NCI-H187 (cell line): ENCODE data around the gene SH3PXD2A.
"Not testable (repeated sequence)": the region's sequence is repeated elsewhere in the genome, so short reads cannot be mapped to it uniquely, and the experiment has no call there.

Experiments used
- DNase-seq, 2 experiments: peaks; one replicate each; lab custom pipeline; 2025; lab: John Stamatoyannopoulos, UW

The SH3PXD2A gene

GRCh38 chr10:103849880-103850571 lies 5.3 kb downstream of the SH3PXD2A start:
- DNase-seq, result no peak

DNA sequence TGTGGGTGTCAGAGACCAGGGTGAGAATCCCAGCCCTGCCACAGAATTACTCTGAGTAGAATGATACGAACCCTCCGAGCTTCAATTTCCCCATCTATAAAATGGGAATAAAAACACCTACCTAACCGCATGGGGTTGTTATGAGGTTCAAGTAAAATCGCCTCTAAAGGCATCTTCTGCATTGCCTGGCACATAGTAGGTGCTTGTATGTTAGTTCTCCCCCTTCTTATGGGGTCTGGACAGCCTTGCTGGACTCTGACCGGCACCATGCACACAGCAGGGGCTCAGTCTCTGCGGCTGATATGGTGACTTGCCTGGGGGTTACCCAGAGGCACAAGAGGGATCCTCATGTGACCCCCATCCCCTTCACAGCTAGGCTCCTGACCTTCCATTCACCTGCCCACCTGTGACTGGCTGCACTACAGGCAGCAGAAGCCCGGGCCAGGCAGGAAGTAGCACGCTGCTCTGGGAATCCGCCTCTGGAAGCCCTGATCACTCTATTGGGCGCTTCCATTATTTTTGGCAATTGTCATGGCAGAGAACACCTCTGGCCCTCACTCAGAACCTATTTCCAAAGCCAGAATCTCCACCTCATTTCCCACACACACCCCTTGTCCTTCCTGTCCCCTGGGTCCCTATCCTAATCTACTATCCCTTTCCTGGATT lies 6.0 kb downstream of the SH3PXD2A start:
- DNase-seq, result no peak

DNA sequence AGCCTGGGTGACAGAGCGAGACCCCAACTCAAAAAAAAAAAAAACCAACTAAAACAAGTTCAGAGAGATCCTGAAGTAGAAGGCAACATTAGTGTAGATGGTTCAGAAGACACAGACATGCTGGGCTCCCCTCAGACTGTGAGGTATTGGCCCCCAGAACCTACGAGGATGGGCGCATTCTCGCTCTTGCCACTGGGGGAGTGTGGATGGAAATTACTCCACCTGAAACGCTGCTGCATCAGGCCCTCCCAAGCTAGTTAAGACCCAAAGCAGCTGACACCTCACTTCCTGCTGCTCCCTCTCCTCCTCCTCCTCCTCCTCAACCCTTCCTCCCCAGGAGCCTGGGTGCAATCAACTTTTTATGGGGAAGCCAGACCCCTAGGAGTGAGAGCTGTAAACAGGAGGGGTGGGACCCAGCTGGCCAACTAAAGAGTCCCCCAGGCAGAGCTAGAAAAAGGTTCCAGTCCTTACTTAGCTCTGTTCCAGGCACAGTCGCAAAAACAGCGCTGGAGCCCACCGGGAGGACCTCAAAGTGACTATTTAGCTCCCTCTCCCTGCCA lies 7.4 kb downstream of the SH3PXD2A start:
- DNase-seq, result no peak

- DNase-seq, result no peak
These were observed 8.0 kb downstream of the SH3PXD2A start for GRCh38 chr10:103847346-103847745.

GRCh38 chr10:103845972-103846371 lies 9.4 kb downstream of the SH3PXD2A start:
- DNase-seq, result no peak

- DNase-seq, result not testable (repeated sequence)
These were observed 10.0 kb downstream of the SH3PXD2A start for GRCh38 chr10:103845346-103845745.

GRCh38 chr10:103843854-103844570 lies 11.4 kb downstream of the SH3PXD2A start:
- DNase-seq, result no peak

- no peak for DNase-seq
These were observed 12.3 kb downstream of the SH3PXD2A start for GRCh38 chr10:103843045-103843444.

- no peak for DNase-seq
These were observed 12.8 kb downstream of the SH3PXD2A start for GRCh38 chr10:103842605-103843004.

DNA sequence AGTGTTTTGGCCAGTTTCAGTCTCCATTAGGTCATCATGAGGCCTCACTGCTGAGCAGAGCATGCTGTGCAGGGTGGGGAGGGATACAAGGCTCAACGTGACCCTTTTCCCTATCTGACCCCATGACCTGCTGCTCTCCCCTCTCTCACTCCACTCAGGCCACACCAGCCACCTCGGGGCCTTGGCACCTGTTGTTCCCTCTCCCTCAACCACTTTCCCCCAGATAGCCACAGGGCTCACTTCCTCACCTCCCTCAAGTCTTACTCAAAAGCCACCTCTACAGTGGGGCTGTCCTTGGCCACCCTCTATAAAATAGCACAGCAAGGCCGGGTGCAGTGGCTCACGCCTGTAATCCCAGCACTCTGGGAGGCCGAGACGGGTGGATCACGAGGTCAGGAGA lies 13.9 kb downstream of the SH3PXD2A start:
- DNase-seq, result no peak

DNA sequence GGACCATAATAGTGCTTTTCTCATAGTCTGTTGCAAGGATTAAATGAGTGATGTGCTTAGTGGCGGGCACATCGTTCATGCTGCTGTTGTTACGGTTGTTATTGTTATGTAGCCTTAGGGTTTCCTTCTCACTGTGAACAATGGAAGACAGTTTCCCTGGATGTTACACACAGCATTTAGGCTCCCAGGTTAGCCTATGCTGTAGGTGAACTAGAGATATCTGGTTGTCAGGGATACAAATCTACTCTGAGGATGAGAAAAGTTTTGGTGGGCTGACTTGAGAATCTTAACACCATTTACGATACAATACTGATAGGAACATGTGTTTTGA lies 14.7 kb downstream of the SH3PXD2A start:
- no peak for DNase-seq

GRCh38 chr10:103839872-103840739 lies 15.3 kb downstream of the SH3PXD2A start:
- no peak for DNase-seq

DNA sequence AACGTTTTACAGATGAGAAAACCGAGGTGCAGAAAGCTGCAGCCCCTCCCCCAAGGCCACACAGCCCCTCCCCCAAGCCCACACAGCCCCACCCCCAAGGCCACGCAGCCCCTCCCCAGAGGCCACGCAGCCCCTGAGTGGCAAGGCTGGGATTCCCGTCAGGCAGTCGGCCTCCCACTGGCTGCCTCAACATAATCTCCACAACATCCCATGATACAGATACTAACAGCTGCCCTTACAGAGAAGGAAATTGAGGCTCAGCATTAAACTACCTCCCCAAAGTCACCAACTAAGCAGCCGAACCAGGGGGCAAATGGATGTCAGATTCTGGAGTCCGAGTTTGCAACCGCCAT lies 15.9 kb downstream of the SH3PXD2A start:
- DNase-seq, result no peak

DNA sequence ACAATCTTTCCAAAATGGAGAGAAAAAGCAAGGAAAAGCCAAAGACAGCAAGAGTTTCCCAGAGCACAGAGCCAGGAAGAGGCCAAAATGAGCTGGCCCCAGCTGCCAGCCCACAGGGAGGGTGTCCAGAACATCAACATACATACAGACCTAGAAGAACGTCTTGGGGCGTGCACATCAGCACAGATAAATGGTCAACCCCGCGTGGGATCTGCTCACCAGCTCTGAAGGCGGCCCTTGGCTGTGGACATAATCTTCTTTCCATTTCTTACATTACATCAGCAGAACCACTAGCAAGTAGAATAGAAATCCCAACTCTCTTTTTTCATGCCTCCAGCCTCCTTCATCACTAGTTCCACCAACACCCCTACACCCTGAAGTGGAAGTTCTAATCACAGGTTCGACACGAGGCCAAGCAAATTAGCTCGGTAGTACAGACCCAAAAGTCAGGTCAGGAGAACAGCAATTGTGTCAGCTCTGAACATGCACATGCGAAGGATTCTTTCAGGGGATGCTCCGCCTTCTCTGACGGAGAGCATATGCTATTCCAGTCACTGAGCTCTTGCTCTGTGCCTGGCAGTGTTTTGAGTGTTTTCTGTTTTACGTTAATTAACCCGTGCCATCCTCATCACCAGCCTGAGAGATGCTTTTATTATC lies 16.4 kb downstream of the SH3PXD2A start:
- no peak for DNase-seq

DNA sequence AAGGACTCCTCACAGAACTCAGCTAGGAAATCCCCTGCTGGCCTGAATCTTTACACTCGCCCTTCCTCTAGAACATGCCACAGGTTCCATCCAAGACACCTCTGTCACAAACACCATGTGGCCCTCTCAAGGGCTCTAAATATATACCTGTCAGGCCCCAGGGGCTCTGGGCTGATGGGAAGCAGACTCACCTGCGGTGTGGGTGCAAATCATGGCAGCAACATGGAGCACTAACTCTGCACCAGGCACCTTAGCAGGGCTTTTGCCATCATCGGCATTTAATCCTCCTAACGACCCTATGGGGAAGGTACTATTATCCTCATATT lies 17.3 kb downstream of the SH3PXD2A start:
- no peak for DNase-seq

GRCh38 chr10:103837370-103838069 lies 17.9 kb downstream of the SH3PXD2A start:
- DNase-seq, result no peak

- DNase-seq, result no peak
These were observed 18.5 kb downstream of the SH3PXD2A start for GRCh38 chr10:103836861-103837260.

DNA sequence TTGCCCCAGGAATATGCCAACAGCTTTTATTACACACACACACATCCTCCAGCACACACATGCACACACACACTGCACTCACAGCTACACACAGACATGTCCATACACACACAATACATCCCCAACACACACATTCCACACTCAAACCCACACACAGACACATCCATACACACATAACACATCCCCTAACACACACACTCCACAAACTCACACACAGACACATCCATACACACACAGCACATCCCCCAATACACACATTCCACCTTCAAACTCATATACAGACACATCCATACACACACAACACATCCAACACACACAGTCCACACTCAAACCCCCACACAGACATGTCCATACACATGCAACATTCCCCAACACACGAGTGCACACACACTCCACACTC lies 19.1 kb downstream of the SH3PXD2A start:
- no peak for DNase-seq

DNA sequence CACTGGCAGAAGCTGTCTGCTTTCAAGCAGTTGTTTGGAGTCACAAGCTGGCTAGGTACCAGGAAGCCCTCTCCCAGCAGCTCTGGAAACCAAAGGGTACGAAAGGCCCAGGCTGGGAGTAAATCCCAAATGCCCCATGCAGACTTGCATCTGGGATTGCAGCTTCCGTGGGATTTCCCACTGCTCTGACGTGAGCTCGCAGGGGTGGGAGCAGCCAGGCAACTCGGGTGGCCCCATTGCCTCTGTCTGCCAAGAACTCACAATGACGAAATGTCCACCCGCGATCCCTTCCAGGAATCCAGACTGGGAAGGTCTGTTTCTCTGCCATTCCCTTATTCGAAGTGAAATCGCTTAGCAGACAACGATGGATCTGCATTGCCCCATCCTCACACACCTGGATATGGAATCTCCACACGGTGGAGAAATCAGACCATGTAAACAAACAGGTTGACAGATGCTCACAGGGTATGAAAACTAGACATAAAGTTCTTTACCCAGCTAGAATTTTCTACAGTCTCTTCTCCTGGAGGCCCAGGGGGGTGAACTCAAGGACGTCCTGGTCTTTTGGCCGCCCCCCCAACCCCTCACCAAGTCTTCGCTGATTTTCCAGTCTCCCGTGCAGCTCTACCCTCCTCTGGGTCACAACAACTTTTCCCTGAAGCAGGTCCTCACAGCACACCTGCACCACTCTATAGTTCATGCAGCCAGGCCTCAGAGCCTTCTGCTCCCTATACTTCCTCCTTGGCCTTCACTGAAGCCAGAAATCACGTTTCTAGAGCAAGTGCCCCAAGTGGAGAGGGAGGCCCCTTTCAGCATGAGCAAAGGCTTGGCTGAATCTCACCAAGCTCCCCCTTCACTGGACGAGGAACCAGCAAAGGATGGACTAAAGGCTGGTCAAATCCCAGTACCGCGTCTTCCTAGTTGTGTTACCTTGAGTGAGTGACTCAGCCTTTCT lies 20.0 kb downstream of the SH3PXD2A start:
- no peak for DNase-seq
